ENCODE results near the gene BHMT.
A peak's percentile ranks its signal among the peaks of the same experiment; 100 is the strongest.

GRCh38 chr5:79133657-79134451 lies 22.2 kb downstream of the BHMT start:
- no peak for TF ChIP-seq POLR2A (IDR thresholded peaks at IDR 0.05; ENCODE audit: extremely low read depth, insufficient read length)
- TF ChIP-seq CTCF (IDR thresholded peaks at IDR 0.05; ENCODE audit: low read depth, low read length): peak; percentile 71
- TF ChIP-seq MYC (IDR thresholded peaks at IDR 0.05; ENCODE audit: low read depth, low read length): no peak; the same call in 1 of the 2 replicates
